WI38 (cell line): ENCODE results near the gene TMEM272.

Experiments
- H3K4me3 ChIP-seq: 2 replicates; pipeline ENCODE4 v1.5.1; 2011; ENCODE audit warnings: low read depth, mild to moderate bottlenecking, control low read depth, low read length
- TF ChIP-seq, protein P1 (sequence below): IDR thresholded peaks from 2 replicates; pipeline ENCODE4 v1.5.1; 2012; ENCODE audit warnings: low read depth, mild to moderate bottlenecking, control low read depth, low read length

TMEM272 gene

DNA sequence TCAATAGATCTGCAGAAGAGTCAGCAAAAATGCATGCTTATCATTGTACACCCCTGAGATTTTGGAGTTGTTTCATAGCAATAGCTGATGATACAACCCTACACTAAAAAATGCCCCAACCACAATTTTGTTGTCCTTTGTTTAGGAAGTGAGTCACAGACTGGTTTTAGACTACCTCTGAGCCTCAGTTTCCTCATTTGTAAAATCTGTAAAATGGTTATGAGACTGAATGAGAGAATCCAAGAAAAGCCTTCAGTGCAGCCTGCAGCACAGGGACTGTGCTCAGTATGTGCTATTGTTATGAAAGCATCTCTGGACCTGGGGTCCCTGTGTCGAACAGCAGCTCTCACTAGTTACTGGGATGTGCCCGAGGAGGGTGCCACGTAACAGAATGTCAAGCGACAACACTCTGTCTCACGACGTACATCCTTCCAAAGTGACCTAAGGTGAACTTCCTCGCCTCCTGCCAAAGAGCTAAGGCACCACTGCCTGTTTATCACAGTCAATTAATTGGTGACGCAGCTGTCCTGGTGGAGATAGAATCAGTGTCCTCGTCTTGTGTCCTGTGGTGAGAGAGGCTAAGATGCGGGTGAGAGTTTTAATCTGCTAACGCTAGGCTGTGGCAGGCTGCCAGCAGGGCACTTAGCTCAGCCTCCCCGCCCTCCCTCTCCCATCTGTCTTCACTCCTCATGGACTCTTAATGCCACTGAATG, 59.1 kb downstream of the TMEM272 start:
- TF ChIP-seq, protein P1, sequence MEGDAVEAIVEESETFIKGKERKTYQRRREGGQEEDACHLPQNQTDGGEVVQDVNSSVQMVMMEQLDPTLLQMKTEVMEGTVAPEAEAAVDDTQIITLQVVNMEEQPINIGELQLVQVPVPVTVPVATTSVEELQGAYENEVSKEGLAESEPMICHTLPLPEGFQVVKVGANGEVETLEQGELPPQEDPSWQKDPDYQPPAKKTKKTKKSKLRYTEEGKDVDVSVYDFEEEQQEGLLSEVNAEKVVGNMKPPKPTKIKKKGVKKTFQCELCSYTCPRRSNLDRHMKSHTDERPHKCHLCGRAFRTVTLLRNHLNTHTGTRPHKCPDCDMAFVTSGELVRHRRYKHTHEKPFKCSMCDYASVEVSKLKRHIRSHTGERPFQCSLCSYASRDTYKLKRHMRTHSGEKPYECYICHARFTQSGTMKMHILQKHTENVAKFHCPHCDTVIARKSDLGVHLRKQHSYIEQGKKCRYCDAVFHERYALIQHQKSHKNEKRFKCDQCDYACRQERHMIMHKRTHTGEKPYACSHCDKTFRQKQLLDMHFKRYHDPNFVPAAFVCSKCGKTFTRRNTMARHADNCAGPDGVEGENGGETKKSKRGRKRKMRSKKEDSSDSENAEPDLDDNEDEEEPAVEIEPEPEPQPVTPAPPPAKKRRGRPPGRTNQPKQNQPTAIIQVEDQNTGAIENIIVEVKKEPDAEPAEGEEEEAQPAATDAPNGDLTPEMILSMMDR, result no peak
- no peak overlapping the region for H3K4me3 ChIP-seq

DNA sequence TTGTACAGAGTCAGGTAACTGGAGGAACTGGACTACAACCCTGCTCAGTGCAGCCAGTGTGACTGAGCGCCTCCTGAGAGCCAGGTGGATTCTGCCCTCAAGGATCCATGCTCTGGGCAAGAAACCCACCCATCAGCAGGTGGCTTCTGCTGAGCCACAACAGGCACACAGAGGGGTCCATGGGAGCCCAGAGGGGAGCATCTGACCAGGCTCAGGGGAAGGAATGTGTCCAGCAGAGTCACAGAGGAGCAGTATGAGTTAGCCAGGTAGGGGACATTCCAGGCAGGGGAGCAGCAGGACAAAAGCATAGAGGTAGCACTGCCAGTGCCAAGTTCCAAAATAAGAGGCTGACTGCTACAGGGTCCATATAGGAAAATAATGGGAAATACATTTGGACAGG, 60.9 kb downstream of the TMEM272 start:
- TF ChIP-seq, protein P1, result no peak
- H3K4me3 ChIP-seq, result no peak overlapping the region

DNA sequence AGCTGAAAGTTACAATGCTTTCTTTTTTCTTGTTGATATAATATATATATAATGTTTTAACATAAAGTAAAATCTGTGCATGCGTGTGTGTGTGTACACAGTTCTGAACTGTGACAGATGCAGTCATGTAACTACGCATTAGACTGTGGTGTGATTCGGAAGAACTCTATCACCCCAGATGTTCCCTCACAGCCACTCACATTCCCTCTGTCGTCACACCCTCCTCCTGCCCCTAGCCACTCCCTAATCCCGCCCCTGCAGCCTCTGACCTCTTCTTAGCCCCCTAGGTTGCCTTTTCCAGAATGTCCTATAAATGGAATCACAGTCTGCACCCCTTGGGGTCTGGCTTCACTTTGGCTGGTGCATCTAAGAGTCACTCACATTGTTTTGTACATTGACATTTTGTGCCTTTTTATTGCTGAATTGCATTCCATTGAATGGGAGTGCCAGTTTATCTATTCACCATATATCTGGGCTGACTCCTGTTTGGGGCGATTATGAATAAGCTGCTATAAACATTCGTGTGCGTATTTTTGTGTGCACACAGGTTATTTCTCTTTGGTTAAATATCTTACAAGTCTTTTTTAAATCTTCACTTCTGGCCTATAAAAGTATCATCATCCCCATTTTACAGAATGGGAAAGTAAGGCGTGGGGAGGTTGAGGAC, 61.4 kb downstream of the TMEM272 start:
- H3K4me3 ChIP-seq, result no peak overlapping the region
- TF ChIP-seq, protein P1, result no peak

DNA sequence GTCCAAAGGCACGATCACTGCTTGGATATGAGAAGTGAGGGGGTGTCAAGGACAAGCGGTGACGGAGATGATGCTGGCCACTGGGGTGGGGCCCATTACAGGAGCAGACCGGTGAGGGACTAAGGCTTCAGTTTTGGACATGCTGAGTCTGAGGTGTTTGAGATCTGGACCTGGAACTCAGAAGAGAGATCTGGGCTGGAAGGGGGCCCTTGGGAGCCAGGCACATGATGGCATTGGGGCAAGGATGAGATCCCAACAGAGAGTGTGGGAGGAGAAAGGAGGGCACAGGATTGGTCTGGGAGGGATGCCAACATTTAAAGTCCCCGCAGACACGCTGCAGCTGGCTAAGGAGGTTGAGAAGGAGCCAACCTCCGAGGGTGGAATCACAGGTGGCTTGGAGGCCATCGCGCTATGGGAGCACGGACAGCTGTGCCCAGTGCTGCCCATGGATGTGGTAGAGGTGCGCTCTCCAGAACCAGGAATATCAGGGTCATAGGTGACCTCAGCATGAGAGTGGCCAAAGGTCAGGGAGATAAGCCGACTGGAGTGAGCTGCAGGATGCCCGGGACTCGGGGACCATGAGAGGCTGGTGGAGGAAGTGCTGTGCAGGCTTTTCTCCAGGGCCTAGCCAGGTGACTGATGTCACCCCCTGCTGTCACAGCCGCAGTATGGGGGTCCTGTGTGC, 62.8 kb downstream of the TMEM272 start:
- H3K4me3 ChIP-seq, result no peak overlapping the region
- TF ChIP-seq, protein P1, result no peak

DNA sequence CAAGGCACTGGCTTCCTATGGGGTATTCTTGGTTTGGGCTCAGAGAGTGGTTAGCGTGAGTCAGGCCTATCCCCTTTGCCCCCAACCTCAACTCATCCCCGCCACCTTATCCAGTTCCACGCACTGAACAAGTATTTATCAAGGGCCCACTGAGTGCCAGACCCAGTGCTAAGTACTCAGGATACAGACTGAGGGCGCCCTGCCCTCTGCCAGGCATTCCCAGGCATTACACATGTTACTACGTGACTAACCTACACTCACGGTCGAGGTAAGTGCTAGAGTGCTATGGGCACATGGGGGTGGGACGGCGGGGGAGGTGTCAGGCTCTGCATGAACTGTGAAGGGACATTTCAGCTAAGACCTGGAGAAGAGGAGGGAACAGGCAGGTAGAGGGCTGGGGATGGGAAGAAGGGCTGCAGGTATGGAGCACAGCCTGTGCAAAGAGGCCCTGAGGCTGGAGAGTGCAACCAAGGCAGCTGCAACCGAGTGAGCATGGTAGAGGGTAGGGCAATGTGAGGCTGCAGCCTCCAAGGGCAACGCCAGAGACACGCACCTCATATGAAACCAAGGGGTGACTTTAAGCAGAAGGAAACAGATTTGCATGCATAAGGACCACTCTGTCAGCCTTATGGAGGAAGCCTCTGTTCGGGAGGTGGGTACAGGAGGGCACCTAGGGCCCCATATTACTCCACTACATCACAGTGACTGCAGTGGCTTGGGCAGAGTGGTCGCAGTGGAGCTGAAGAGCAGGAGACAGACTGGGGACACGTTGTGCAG, 63.5 kb downstream of the TMEM272 start:
- TF ChIP-seq, protein P1, result 0 out of 2 replicates have a peak, but pooled peaks have one; percentile 15
- no peak overlapping the region for H3K4me3 ChIP-seq

DNA sequence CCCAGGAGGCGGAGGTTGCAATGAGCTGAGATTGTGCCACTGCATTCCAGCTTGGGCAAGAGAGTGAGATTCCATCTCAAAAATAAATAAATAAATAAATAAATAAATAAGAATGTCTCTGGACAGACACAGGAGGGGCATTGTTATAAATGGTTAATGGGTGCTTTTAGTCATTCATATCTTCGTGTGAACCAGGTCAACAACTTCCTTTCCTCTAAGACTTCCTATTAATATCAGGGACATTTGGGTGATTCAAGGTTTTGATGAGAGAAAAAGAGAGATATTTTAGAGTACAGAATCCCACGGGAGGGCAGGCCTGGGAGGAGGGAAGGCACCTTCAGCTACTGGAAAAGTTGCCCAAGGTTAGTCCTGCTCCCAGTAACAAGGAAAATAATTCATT, 64.9 kb downstream of the TMEM272 start:
- TF ChIP-seq, protein P1, result no peak

More for the DNA sequence above, 64.9 kb downstream of the TMEM272 start:
- H3K4me3 ChIP-seq, result no peak overlapping the region
